ENCODE measurements around the gene IMMP1L. TPM values are rescaled to one million over a fixed set of nuclear protein-coding genes. Genes with fewer than 3 reads are reported as not detected.
"Not testable (repeated sequence)": the region's sequence is repeated elsewhere in the genome, so short reads cannot be mapped to it uniquely, and the experiment has no call there.

IMMP1L gene
- polyA plus RNA-seq (ENCODE audit: insufficient read length) = 48.3 TPM
- long read RNA-seq, donor 1, transcript IMMP1L-212 (2 exons, 463 nt) = minor isoform, 10 of 43 reads
- long read RNA-seq, donor 1, transcript IMMP1L-213 (3 exons, 314 nt) = major isoform, 30 of 43 reads
- long read RNA-seq, donor 1, partial matches to known transcripts = 0 of 43 reads
- long read RNA-seq, donor 1, other reads (novel, unspliced or antisense) = 0 of 43 reads
- long read RNA-seq, donor 2, transcript IMMP1L-212 (2 exons, 463 nt) = minor isoform, 7 of 44 reads
- long read RNA-seq, donor 2, transcript IMMP1L-213 (3 exons, 314 nt) = major isoform, 31 of 44 reads
- long read RNA-seq, donor 2, partial matches to known transcripts = 0 of 44 reads
- long read RNA-seq, donor 2, other reads (novel, unspliced or antisense) = 0 of 44 reads
- long read RNA-seq, donor 3, transcript IMMP1L-213 (3 exons, 314 nt) = major isoform, 14 of 44 reads
- long read RNA-seq, donor 3, partial matches to known transcripts = 26 of 44 reads
- long read RNA-seq, donor 3, other reads (novel, unspliced or antisense) = 0 of 44 reads
- long read RNA-seq, donor 4, transcript IMMP1L-213 (3 exons, 314 nt) = major isoform, 9 of 11 reads
- long read RNA-seq, donor 4, partial matches to known transcripts = 0 of 11 reads
- long read RNA-seq, donor 4, other reads (novel, unspliced or antisense) = 0 of 11 reads
- long read RNA-seq, donor 5, transcript IMMP1L-213 (3 exons, 314 nt) = major isoform, 38 of 46 reads
- long read RNA-seq, donor 5, partial matches to known transcripts = 0 of 46 reads
- long read RNA-seq, donor 5, other reads (novel, unspliced or antisense) = 0 of 46 reads
- long read RNA-seq, donor 6, transcript IMMP1L-213 (3 exons, 314 nt) = major isoform, 27 of 41 reads
- long read RNA-seq, donor 6, partial matches to known transcripts = 8 of 41 reads
- long read RNA-seq, donor 6, other reads (novel, unspliced or antisense) = 0 of 41 reads
- long read RNA-seq, donor 7, transcript IMMP1L-213 (3 exons, 314 nt) = major isoform, 53 of 82 reads
- long read RNA-seq, donor 7, transcript IMMP1L-202 (4 exons, 469 nt) = minor isoform, 7 of 82 reads
- long read RNA-seq, donor 7, partial matches to known transcripts = 0 of 82 reads
- long read RNA-seq, donor 7, other reads (novel, unspliced or antisense) = 15 of 82 reads
- long read RNA-seq, donor 8, transcript IMMP1L-213 (3 exons, 314 nt) = major isoform, 10 of 16 reads
- long read RNA-seq, donor 8, partial matches to known transcripts = 0 of 16 reads
- long read RNA-seq, donor 8, other reads (novel, unspliced or antisense) = 0 of 16 reads

GRCh38 chr11:31509429-31510345 lies at the start of gene IMMP1L, which contains the start of gene ELP4:
Gene IMMP1L, minus strand, starts transcription at chr11:31509622. Its CDS starts 46,346 bp downstream, at chr11:31463276.
Gene ELP4, plus strand, starts transcription at chr11:31509767. Its CDS starts 18 bp downstream, at chr11:31509785.
- DNase-seq = peak; percentile 98

GRCh38 chr11:31558001-31558400 lies 48.6 kb upstream of the IMMP1L start:
- no peak for DNase-seq

- DNase-seq = no peak
Measured at GRCh38 chr11:31555938-31556337, 46.5 kb upstream of the IMMP1L start.

- no peak for DNase-seq
Measured at GRCh38 chr11:31542862-31543261, 33.4 kb upstream of the IMMP1L start.

- no peak for DNase-seq
Measured at GRCh38 chr11:31535479-31535878, 26.1 kb upstream of the IMMP1L start.

GRCh38 chr11:31531293-31531692 lies 21.9 kb upstream of the IMMP1L start:
- no peak for DNase-seq

GRCh38 chr11:31529701-31530100 lies 20.3 kb upstream of the IMMP1L start:
- DNase-seq = no peak

- DNase-seq = no peak
Measured at GRCh38 chr11:31529189-31529588, 19.8 kb upstream of the IMMP1L start.

- no peak for DNase-seq
Measured at GRCh38 chr11:31521497-31522150, 12.2 kb upstream of the IMMP1L start.

GRCh38 chr11:31512117-31512516 lies 2.7 kb upstream of the IMMP1L start:
- no peak for DNase-seq

- peak; percentile 42 for DNase-seq
Measured at GRCh38 chr11:31509051-31509428, 382 bp downstream of the IMMP1L start.

GRCh38 chr11:31500560-31500959 lies 8.9 kb downstream of the IMMP1L start:
- DNase-seq = no peak

- DNase-seq = no peak
Measured at GRCh38 chr11:31499576-31500178, 9.7 kb downstream of the IMMP1L start.

GRCh38 chr11:31493762-31494161 lies 15.7 kb downstream of the IMMP1L start:
- not testable (repeated sequence) for DNase-seq

- no peak for DNase-seq
Measured at GRCh38 chr11:31493235-31493634, 16.2 kb downstream of the IMMP1L start.

GRCh38 chr11:31492320-31492913 lies 17.0 kb downstream of the IMMP1L start:
- no peak for DNase-seq

GRCh38 chr11:31487848-31488247 lies 21.6 kb downstream of the IMMP1L start:
- peak; percentile 32 for DNase-seq

- no peak for DNase-seq
Measured at GRCh38 chr11:31484497-31484896, 24.9 kb downstream of the IMMP1L start.

- no peak for DNase-seq
Measured at GRCh38 chr11:31480930-31481329, 28.5 kb downstream of the IMMP1L start.

GRCh38 chr11:31479066-31479465 lies 30.4 kb downstream of the IMMP1L start:
- no peak for DNase-seq

Data from left kidney (tissue), 8 donors.